GM18526 (cell line): ENCODE data around the gene SLC4A4.

Experiments
- POLR2A ChIP-seq: IDR thresholded peaks from 3 replicates; pipeline ENCODE4 v1.6.1; 2011; ENCODE audit not compliant: insufficient read length; ENCODE audit errors: extremely low read depth

SLC4A4 gene

DNA sequence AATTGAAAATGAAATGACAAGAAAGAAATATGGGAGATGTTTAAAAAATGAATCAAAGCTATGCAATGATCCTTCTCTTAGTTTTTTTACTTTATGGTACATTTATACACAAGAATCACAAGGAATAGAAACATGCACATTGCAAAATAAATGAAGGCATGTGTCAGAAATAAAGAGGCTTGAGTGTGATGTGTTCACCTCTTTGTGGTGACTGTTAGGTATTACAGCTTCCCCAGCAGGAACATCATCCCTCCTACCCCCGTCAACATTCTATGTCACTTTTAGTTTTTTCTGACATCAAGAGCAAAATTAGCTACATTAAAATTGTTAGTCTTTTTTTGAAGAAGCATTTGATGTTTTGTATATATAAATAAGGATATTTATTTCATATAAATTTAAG lies 214.8 kb downstream of the SLC4A4 start:
- no peak for TF ChIP-seq POLR2A

DNA sequence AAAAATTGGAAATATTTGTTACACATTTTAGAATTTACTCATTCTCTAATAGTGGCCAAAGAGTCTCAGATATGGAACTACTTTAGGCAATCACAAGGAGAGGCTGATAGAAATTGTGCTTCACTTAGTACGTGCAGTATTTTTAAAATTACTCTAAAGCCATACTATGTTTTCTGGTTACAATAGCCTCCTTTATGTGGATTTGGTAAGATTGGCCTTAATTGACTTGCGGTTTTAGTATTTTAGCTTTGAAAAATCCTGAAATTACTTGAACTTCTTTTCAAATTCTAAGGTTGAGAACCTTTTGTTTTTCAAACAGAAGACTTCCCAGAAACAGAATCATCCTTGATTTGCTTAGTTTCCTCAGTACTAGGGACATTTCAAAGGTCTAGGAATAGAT lies 215.2 kb downstream of the SLC4A4 start:
- no peak for TF ChIP-seq POLR2A

DNA sequence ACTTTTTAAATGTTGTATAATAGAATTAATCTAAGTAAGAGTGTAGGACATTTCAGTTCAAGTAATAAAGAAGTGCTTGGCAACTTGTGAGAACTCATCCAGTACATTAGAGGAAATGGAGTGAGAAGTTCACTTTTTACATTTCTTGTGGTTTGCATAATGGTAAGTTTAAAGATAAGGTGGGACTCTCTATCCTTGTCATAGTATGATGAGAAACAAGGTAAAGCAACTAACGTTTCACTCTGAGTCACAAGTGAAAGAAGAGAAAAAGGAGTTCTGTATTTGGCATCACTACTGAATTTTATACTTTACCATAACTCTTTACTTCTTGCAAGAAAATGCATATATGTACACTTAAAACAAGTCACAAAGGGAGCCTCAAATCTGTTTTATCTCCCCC lies 219.4 kb downstream of the SLC4A4 start:
- TF ChIP-seq POLR2A, result no peak

DNA sequence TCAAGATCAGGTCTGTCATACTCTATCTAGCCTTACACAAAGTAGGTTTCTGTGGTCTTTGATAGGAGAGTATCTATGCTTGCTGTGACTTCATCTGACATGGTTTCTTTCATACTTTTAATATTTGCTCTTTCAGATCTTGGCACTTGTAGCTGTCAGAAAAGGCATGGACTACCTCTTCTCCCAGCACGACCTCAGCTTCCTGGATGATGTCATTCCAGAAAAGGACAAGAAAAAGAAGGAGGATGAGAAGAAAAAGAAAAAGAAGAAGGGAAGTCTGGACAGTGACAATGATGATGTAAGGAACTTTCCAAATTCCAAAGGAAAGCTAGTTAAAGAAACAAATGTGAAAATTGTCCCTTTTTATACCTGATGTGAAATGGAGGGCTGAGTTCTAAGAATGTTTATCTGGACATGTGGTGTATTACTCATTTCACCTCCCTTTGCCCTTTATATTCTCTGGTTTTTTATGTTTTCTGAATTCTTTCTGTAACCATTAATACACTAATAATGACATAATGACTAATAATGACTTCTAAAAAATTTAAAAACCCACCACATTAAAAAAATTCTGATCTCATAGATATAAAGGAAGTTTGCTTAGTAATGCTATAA lies 221.2 kb downstream of the SLC4A4 start:
- TF ChIP-seq POLR2A, result no peak

DNA sequence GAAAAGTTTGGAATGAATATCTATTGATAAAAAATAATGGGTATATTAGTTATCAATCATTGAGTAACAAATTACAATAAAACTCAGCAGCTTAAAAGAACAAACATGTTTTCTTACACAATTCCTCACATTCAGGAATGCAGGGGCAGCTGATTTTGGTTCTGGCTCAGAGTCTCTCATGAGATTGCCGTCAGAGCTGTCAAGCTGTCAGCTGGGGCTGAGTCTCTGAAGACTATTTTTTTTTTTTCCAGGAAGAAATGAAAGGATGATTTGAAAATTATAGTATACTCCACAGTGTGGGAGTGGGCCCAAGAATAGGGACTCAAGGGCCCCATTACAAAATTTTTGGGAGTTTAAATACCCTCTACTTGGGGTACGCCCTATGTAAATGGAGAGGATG lies 226.0 kb downstream of the SLC4A4 start:
- no peak for TF ChIP-seq POLR2A

DNA sequence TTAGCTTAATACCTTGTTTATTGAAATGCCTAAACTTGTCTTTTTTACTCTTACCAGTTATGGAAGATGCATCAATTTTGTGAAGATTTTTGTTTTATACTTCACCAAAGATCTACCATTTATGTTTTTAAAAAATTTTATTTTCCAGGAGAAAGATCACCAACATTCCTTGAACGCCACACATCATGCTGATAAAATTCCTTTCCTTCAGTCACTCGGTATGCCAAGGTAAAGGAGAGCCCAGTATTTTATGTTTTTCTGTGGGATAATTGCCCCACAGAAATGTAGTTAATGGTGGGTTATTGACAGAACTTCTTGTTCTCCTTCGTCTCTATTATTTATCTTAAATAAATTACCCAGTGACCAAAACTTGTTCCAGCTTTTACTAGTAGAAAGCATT lies 228.0 kb downstream of the SLC4A4 start:
- no peak for TF ChIP-seq POLR2A

DNA sequence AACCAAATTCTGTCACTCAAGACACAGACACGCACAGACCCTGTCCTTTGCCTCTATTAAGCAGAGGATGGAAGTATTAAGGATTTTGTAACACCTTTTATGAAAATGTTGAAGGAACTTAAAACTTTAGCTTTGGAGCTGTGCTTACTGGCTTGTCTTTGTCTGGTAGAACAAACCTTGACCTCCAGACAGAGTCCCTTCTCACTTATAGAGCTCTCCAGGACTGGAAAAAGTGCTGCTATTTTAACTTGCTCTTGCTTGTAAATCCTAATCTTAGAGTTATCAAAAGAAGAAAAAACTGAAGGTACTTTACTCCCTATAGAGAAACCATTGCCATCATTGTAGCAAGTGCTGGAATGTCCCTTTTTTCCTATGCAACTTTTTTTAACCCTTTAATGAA lies 229.3 kb downstream of the SLC4A4 start:
- TF ChIP-seq POLR2A, result no peak

DNA sequence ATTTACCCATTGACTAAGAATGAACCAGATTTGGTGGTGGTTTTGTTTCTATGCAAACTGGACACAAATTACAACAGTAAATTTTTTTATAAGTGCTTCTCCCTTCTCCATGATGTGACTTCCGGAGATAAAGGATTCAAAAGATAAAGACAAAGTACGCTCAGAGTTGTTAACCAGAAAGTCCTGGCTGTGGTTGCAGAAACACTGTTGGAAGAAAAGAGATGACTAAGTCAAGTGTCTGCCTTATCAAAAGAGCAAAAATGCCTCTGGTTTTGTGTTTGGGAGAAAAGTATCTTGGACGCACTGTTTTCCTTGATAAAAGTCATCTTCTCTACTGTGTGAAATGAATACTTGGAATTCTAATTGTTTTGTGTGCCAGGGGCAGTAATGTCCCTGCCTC lies 231.7 kb downstream of the SLC4A4 start:
- no peak for TF ChIP-seq POLR2A

DNA sequence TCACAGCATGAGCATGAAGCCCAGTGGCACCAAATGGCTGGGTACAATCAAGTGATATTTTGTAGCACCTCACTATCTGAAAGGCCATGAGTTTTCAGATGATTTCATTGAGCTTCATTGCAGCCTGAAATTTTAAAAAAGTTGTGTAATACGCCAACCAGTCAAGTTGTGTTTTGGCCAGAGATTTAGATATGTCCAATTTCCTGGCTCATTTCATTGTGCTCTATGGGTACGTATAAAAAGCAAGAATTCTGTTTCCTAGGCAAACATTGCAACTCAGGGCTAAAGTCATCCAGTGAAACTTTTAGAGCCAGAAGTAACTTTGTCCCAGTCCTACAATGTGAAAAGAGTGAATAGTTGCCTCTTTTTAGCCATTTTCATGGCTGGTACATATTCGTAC lies 232.5 kb downstream of the SLC4A4 start:
- TF ChIP-seq POLR2A, result no peak

DNA sequence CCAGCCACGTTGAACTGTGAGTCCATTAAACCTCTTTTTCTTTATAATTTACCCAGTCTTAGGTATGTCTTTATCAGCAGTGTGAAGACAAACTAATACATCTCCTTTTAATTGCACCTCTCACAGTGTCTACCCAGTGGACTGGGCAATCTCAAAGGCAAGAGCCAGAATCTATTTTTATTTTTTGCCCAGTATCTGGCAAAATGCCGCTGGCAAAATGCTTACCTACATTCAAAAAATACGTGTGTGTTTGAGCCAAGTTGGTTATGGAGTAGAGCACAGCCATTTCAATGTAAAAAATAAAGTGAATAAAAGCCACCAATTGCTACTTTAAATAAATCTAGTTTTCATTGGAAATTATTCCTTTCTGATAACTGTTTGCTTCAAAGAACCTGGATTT lies 245.2 kb downstream of the SLC4A4 start:
- no peak for TF ChIP-seq POLR2A

DNA sequence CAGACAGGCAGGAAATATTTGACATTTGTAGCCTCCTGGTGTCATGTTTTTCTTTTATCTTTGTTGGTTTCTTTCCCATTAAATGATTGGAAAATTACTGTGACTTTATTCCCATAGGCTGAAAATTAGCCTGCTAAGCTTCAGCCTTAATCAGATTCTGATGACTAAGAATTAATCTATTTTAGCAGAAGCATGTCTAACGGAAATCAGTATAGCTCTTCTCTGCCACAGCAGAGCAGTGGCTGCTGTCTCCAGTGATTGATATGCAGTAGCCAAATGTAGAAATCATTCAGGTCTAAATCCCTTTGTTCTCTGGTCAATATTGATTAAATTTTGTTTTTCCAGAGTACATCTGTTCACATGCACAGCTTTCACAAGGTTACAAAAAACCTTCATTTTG lies 245.8 kb downstream of the SLC4A4 start:
- TF ChIP-seq POLR2A, result no peak

DNA sequence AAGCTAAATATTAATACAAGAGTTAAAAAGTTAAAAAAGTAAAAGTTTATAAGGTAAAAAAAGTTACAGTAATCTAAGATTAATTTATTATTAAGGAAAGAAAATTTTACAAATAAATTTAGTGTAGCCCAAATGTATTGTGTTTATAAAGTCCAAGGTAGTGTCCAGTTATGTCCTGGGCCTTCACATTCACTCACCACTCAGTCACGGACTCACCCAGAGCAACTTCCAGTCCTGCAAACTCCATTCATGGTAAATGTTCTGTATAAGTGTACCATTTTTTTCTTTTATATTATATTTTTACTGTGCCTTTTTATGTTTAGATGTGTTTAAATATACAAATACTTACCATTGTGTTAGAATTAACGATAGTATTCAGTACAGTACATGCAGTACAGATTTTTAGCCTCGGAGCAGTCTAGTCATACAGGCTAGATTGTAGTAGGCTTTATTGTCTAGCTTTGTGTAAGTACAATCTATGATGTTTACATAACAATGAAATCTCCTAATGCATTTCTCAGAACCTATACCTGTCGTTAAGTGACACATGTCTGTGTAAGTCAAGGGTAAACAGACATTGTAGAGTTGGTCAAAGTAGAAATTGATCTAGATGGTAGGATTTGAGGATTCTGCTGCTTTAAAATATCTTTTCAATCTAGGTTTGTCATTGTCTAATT lies 247.4 kb downstream of the SLC4A4 start:
- TF ChIP-seq POLR2A, result no peak

DNA sequence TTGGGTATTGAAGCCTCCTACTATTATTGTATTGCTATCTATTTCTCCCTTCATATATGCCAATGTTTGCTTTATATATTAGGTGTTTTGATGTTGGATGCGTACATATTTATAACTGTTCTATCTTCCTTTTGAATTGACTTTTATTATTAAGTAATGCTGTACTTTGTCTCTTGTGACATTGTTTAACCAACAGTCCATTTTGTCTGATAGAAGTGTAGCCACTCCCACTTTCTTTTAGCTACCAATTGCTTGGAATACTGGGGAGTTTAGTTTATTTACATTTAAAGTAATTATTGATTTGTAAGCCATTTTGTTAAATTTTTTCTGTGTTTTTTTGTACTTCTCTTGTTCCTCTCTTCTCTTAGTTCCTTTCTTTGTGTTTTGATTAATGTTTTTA lies 249.2 kb downstream of the SLC4A4 start:
- no peak for TF ChIP-seq POLR2A

DNA sequence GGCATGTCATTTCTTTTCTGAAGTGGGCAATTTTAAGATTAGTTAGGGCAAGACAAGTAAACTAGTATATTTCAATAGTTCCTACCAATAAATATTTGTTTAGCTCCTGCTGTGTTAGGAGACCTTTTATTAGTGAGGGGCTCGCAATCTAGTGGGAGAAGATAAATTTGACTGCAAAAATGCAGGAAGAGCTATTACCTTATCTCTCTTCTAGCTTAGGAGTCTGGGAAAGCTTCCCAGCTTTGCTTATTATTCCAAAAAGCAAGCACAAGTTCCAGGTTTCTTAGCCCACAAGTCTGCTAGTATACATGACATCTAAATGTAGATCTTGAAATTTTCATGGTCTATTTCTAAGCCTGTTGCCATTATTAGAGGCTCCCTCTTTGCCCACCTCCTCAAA lies 254.0 kb downstream of the SLC4A4 start:
- TF ChIP-seq POLR2A, result no peak

DNA sequence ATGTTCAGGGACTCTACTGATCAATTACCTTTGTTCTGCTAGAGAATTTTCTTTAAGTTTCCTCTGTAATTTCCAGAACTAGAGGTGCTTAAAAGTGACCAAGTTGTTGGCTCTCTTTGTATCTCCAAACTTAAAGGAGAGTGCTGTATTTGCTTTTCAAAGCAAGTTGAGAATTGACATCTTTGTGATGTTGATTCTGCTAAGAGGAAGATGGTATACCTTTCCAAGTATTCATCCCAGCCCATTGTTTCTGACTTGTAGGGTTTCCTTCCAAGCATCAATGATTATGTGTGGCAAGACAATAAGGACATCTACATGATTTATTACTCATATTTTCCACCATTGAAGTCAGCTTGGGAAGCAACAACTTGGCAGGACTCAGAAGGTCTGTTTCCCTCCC lies 254.5 kb downstream of the SLC4A4 start:
- no peak for TF ChIP-seq POLR2A

DNA sequence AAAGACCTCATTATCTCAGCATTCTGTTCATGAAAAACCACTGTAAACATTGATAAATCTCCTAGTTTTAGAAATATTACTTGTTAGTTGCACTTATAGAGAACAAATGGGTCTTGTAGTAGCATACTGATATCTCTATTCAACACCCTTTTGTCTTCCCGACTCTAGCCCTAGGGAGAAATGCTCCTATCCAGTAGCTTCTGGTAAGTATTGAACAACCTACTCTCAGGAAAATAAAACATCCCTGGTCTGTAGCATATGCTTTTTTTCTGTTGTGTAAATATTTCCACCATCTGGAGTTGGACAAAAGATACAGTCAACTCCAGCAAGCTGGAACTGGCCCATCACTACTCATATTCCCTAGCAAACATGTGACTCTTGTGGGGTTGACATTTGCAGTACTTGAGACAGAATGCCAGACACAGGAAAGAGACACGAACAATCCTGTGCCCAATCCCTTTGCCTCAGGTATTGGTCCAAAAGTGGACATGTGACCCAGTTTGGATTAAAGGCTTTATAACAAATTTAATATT lies 256.8 kb downstream of the SLC4A4 start:
- TF ChIP-seq POLR2A, result no peak

DNA sequence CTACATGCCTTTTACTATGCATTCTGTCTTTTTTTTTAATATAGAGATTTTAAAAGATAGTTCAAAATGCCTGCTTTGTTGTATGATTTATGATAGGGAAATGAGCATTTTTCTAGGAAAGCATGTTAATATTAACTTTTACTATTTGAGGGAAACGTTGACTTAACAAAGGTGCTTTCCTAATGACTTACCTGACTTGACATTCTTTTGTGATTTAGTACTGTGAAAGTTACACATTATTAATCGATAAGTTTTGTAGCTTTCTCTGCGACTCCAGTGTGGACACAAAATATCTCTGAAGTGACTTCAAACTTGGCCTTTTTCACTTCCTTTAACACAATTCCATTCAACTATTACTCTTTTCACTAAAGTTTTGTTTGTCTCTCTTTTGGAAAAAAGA lies 260.8 kb downstream of the SLC4A4 start:
- no peak for TF ChIP-seq POLR2A
